Panc1 (cell line): Measurements from ENCODE around the gene BMP8B.

Experiments
- POLR2AphosphoS5 ChIP-seq: IDR thresholded peaks from 2 replicates; pipeline ENCODE4 v1.6.1; 2012; ENCODE audit warnings: mild to moderate bottlenecking, low read depth, low read length, moderate library complexity
- SIN3A ChIP-seq: IDR thresholded peaks from 2 replicates; pipeline ENCODE4 v1.6.1; 2012; ENCODE audit warnings: low read depth, mild to moderate bottlenecking, low read length, moderate library complexity, borderline replicate concordance; ENCODE audit not compliant: insufficient read depth
- TCF7L2 ChIP-seq: IDR thresholded peaks from 2 replicates; pipeline ENCODE4 v1.6.1; 2011; ENCODE audit warnings: mild to moderate bottlenecking, low read depth, low read length, inconsistent platforms
- TF ChIP-seq, protein P1 (sequence below), 2 experiments: IDR thresholded peaks; 2 replicates each; pipeline ENCODE4 v1.6.1; 2011 to 2012; ENCODE audit warnings: low read depth in 2 of 2, control low read depth in 1 of 2, low read length in 1 of 2, mild to moderate bottlenecking in 1 of 2, moderate library complexity in 1 of 2; ENCODE audit not compliant: insufficient read depth in 1 of 2
- TF ChIP-seq, protein P2 (sequence below): fragments of 450-650 bp; IDR thresholded peaks from 2 replicates; pipeline ENCODE4 v1.5.1; 2017; ENCODE audit warnings: mild to moderate bottlenecking

DNA sequence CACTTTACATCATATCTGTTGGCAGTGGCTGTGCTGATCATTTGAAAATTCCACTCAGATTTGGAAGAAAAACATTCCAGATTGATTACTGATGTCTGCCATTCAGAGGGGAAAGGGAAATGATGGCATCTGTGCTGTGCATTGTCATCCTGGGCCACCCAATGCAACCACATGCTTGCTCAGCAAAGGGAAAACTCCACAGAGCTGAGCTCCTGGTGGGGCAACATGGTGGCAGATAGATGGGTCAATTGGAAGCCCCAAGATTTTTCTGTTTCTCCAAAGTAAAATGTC lies 29.3 kb downstream of the BMP8B start:
- TF ChIP-seq, protein P1, sequence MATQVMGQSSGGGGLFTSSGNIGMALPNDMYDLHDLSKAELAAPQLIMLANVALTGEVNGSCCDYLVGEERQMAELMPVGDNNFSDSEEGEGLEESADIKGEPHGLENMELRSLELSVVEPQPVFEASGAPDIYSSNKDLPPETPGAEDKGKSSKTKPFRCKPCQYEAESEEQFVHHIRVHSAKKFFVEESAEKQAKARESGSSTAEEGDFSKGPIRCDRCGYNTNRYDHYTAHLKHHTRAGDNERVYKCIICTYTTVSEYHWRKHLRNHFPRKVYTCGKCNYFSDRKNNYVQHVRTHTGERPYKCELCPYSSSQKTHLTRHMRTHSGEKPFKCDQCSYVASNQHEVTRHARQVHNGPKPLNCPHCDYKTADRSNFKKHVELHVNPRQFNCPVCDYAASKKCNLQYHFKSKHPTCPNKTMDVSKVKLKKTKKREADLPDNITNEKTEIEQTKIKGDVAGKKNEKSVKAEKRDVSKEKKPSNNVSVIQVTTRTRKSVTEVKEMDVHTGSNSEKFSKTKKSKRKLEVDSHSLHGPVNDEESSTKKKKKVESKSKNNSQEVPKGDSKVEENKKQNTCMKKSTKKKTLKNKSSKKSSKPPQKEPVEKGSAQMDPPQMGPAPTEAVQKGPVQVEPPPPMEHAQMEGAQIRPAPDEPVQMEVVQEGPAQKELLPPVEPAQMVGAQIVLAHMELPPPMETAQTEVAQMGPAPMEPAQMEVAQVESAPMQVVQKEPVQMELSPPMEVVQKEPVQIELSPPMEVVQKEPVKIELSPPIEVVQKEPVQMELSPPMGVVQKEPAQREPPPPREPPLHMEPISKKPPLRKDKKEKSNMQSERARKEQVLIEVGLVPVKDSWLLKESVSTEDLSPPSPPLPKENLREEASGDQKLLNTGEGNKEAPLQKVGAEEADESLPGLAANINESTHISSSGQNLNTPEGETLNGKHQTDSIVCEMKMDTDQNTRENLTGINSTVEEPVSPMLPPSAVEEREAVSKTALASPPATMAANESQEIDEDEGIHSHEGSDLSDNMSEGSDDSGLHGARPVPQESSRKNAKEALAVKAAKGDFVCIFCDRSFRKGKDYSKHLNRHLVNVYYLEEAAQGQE (IDR thresholded peaks at IDR 0.05; ENCODE audit: insufficient read depth in 1 of 2, low read depth in 2 of 2, low read length in 1 of 2), result no peak
- TF ChIP-seq TCF7L2 (no peak), POLR2AphosphoS5 (no peak), SIN3A (no peak)
- TF ChIP-seq, protein P2, sequence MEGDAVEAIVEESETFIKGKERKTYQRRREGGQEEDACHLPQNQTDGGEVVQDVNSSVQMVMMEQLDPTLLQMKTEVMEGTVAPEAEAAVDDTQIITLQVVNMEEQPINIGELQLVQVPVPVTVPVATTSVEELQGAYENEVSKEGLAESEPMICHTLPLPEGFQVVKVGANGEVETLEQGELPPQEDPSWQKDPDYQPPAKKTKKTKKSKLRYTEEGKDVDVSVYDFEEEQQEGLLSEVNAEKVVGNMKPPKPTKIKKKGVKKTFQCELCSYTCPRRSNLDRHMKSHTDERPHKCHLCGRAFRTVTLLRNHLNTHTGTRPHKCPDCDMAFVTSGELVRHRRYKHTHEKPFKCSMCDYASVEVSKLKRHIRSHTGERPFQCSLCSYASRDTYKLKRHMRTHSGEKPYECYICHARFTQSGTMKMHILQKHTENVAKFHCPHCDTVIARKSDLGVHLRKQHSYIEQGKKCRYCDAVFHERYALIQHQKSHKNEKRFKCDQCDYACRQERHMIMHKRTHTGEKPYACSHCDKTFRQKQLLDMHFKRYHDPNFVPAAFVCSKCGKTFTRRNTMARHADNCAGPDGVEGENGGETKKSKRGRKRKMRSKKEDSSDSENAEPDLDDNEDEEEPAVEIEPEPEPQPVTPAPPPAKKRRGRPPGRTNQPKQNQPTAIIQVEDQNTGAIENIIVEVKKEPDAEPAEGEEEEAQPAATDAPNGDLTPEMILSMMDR, result no peak
